Measurements from ENCODE around the gene ASTN1.

ASTN1 gene

GRCh38 chr1:176961678-176962077, 202.8 kb downstream of the ASTN1 start:
- Mint-ChIP-seq H3K9me3 (peaks cover 3% of the 10 kb centered on the region), H3K36me3 (no peaks in the 10 kb centered on the region), H3K27ac (no peak overlapping the region), H3K4me3 (no peak overlapping the region), H3K4me1 (no peaks in the 10 kb centered on the region)
- no peak for ATAC-seq
- no peak for DNase-seq (ENCODE audit: low spot score in 2 of 2)

GRCh38 chr1:176959191-176959820, 205.2 kb downstream of the ASTN1 start:
- H3K9me3 Mint-ChIP-seq, result peaks cover 6% of the 10 kb centered on the region
- DNase-seq (ENCODE audit: low spot score in 2 of 2) (no peak), ATAC-seq (no peak)
- H3K27ac Mint-ChIP-seq, result no peak overlapping the region
- H3K36me3 Mint-ChIP-seq, result no peaks in the 10 kb centered on the region
- no peaks in the 10 kb centered on the region for H3K4me1 Mint-ChIP-seq
- H3K4me3 Mint-ChIP-seq, result no peak overlapping the region

GRCh38 chr1:176957603-176958002, 206.9 kb downstream of the ASTN1 start:
- no peaks in the 10 kb centered on the region for H3K36me3 Mint-ChIP-seq
- DNase-seq (ENCODE audit: low spot score in 2 of 2) (no peak), ATAC-seq (no peak)
- H3K27ac Mint-ChIP-seq, result no peak overlapping the region
- peaks cover 9% of the 10 kb centered on the region for H3K9me3 Mint-ChIP-seq
- no peaks in the 10 kb centered on the region for H3K4me1 Mint-ChIP-seq
- H3K4me3 Mint-ChIP-seq, result no peak overlapping the region

- H3K4me3 Mint-ChIP-seq, result no peak overlapping the region
- no peaks in the 10 kb centered on the region for H3K36me3 Mint-ChIP-seq
- no peak overlapping the region for H3K27ac Mint-ChIP-seq
- DNase-seq (ENCODE audit: low spot score in 2 of 2) (no peak), ATAC-seq (no peak)
- H3K9me3 Mint-ChIP-seq, result peaks cover 9% of the 10 kb centered on the region
- H3K4me1 Mint-ChIP-seq, result no peaks in the 10 kb centered on the region
These were observed 210.3 kb downstream of the ASTN1 start for GRCh38 chr1:176954242-176954641.

GRCh38 chr1:176950736-176951324, 213.7 kb downstream of the ASTN1 start:
- H3K36me3 Mint-ChIP-seq, result no peaks in the 10 kb centered on the region
- DNase-seq (ENCODE audit: low spot score in 2 of 2) (no peak), ATAC-seq (no peak)
- H3K4me3 Mint-ChIP-seq, result no peak overlapping the region
- peaks cover 3% of the 10 kb centered on the region for H3K9me3 Mint-ChIP-seq
- no peak overlapping the region for H3K27ac Mint-ChIP-seq
- H3K4me1 Mint-ChIP-seq, result no peaks in the 10 kb centered on the region

- ATAC-seq (peak; percentile 46), DNase-seq (ENCODE audit: low spot score in 2 of 2) (peak in 1 of 2 donors; percentile 49)
These were observed 215.4 kb downstream of the ASTN1 start for GRCh38 chr1:176949033-176949662.

GRCh38 chr1:176944606-176945005, 219.9 kb downstream of the ASTN1 start:
- Mint-ChIP-seq H3K9me3 (peaks cover 8% of the 10 kb centered on the region), H3K4me1 (no peaks in the 10 kb centered on the region)

More at GRCh38 chr1:176949033-176949662, 215.4 kb downstream of the ASTN1 start:
- no peak overlapping the region for H3K4me3 Mint-ChIP-seq
- no peaks in the 10 kb centered on the region for H3K4me1 Mint-ChIP-seq
- no peak overlapping the region for H3K27ac Mint-ChIP-seq
- peaks cover 4% of the 10 kb centered on the region for H3K9me3 Mint-ChIP-seq
- no peaks in the 10 kb centered on the region for H3K36me3 Mint-ChIP-seq

GRCh38 chr1:176943783-176944182, 220.7 kb downstream of the ASTN1 start:
- Mint-ChIP-seq H3K4me1 (no peaks in the 10 kb centered on the region), H3K9me3 (peaks cover 8% of the 10 kb centered on the region), H3K36me3 (no peaks in the 10 kb centered on the region), H3K27ac (no peak overlapping the region), H3K4me3 (no peak overlapping the region)
- ATAC-seq (no peak), DNase-seq (ENCODE audit: low spot score in 2 of 2) (no peak)

More at GRCh38 chr1:176944606-176945005, 219.9 kb downstream of the ASTN1 start:
- Mint-ChIP-seq H3K36me3 (no peaks in the 10 kb centered on the region), H3K27ac (no peak overlapping the region), H3K4me3 (no peak overlapping the region)
- ATAC-seq (no peak), DNase-seq (ENCODE audit: low spot score in 2 of 2) (no peak)

GRCh38 chr1:176942346-176942745, 222.2 kb downstream of the ASTN1 start:
- peaks cover 8% of the 10 kb centered on the region for H3K9me3 Mint-ChIP-seq
- ATAC-seq (no peak), DNase-seq (ENCODE audit: low spot score in 2 of 2) (no peak)
- H3K36me3 Mint-ChIP-seq, result no peaks in the 10 kb centered on the region
- no peak overlapping the region for H3K27ac Mint-ChIP-seq
- H3K4me3 Mint-ChIP-seq, result no peak overlapping the region
- H3K4me1 Mint-ChIP-seq, result no peaks in the 10 kb centered on the region

GRCh38 chr1:176939993-176940392, 224.5 kb downstream of the ASTN1 start:
- no peak overlapping the region for H3K4me3 Mint-ChIP-seq
- H3K4me1 Mint-ChIP-seq, result no peaks in the 10 kb centered on the region
- no peak overlapping the region for H3K27ac Mint-ChIP-seq
- DNase-seq (ENCODE audit: low spot score in 2 of 2) (no peak), ATAC-seq (no peak)
- peaks cover 10% of the 10 kb centered on the region for H3K9me3 Mint-ChIP-seq
- H3K36me3 Mint-ChIP-seq, result no peaks in the 10 kb centered on the region

- Mint-ChIP-seq H3K27ac (no peak overlapping the region), H3K4me1 (no peaks in the 10 kb centered on the region), H3K9me3 (peaks cover 10% of the 10 kb centered on the region), H3K4me3 (no peak overlapping the region), H3K36me3 (no peaks in the 10 kb centered on the region)
- ATAC-seq (no peak), DNase-seq (ENCODE audit: low spot score in 2 of 2) (no peak)
These were observed 226.1 kb downstream of the ASTN1 start for GRCh38 chr1:176938375-176938774.

GRCh38 chr1:176934370-176934769, 230.1 kb downstream of the ASTN1 start:
- peaks cover 15% of the 10 kb centered on the region for H3K9me3 Mint-ChIP-seq
- no peak for ATAC-seq
- no peak for DNase-seq (ENCODE audit: low spot score in 2 of 2)
- H3K4me3 Mint-ChIP-seq, result no peak overlapping the region
- no peak overlapping the region for H3K27ac Mint-ChIP-seq
- H3K36me3 Mint-ChIP-seq, result no peaks in the 10 kb centered on the region
- H3K4me1 Mint-ChIP-seq, result no peaks in the 10 kb centered on the region

- no peak for DNase-seq (ENCODE audit: low spot score in 2 of 2)
- no peak for ATAC-seq
- Mint-ChIP-seq H3K4me3 (no peak overlapping the region), H3K27ac (no peak overlapping the region), H3K36me3 (no peaks in the 10 kb centered on the region), H3K4me1 (no peaks in the 10 kb centered on the region), H3K9me3 (peaks cover 15% of the 10 kb centered on the region)
These were observed 232.1 kb downstream of the ASTN1 start for GRCh38 chr1:176932114-176933104.

GRCh38 chr1:176931526-176931925, 233.0 kb downstream of the ASTN1 start:
- no peak for DNase-seq (ENCODE audit: low spot score in 2 of 2)
- Mint-ChIP-seq H3K36me3 (no peaks in the 10 kb centered on the region), H3K27ac (no peak overlapping the region), H3K4me3 (no peak overlapping the region), H3K9me3 (peaks cover 15% of the 10 kb centered on the region), H3K4me1 (no peaks in the 10 kb centered on the region)
- ATAC-seq, result no peak
